Measurements from ENCODE around the gene MRPL42. TPM values are rescaled to one million over a fixed set of nuclear protein-coding genes. Genes with fewer than 3 reads are reported as not detected.

The MRPL42 gene
- total and polyA plus RNA-seq, 2 of the 4 experiments (the other 2 are of a cell fraction): 64.2 to 90.7 TPM

DNA sequence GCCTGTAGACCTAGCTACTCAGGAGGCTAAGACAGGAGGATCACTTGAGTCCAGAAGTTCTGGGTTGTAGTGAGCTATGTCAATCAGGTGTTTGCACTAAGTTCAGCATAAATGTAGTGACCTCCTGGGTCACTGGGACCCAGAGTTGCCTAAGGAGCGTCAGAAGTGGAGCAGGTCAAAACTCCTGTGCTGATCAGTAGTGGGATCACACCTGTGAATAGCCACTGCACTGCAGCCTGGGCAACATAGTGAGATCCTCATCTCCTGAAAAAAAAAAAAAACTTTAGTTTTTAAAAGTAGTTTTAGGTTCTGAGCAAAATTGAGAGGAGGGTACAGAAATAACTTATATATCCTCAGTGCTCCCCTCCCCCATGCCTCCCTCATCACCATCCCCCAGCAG lies 42.2 kb downstream of the MRPL42 start:
- no peak overlapping the region for H2AK9ac ChIP-seq (replicated peaks; ENCODE audit: low read depth, low read length, poor library complexity)
- no peak overlapping the region for H3K4me3 ChIP-seq (ENCODE audit: insufficient read depth, low read depth, low read length)
- intact Hi-C loops (cut with micrococcal nuclease) (loop anchor here (10.0 kb wide), 1 partner anchor 175 kb away; no protein-coding TSS in a partner anchor), dilution Hi-C loops (cut with HindIII; ENCODE audit: low sequenced_read_pairs, unreplicated experiment) (no loop called here), in situ Hi-C loops (cut with MboI; ENCODE audit: low sequenced_read_pairs) (loop anchor here (10.0 kb wide), 1 partner anchor 245 kb away; no protein-coding TSS in a partner anchor)
- H2BK20ac ChIP-seq (ENCODE audit: low read depth, low read length): no peak overlapping the region
- BruUV-seq (replicated peaks): no TSS peak
- no peak overlapping the region for H3K27ac ChIP-seq (ENCODE audit: insufficient read depth, low read length)
- no CpG with 5 or more reads among the region's 1 CpG for WGBS, 2 experiments (ENCODE audit: extremely low coverage in 2 of 2, insufficient read length in 1 of 2)
- H2BK5ac ChIP-seq (ENCODE audit: low read depth, low read length, poor library complexity, severe bottlenecking): no peak overlapping the region
- H2AK5ac ChIP-seq (ENCODE audit: low read depth, low read length): no peak overlapping the region
- H3K9ac ChIP-seq (ENCODE audit: low read depth, low read length): no peak overlapping the region
- POLR2A ChIA-PET (ENCODE audit: unreplicated experiment): no interaction called here
- no peak overlapping the region for H3K4ac ChIP-seq (ENCODE audit: low read depth, low read length)
- DNase-seq (no peak), ATAC-seq (ENCODE audit: low read depth) (no peak)
- no peaks in the 10 kb centered on the region for H3K27me3 ChIP-seq (ENCODE audit: control insufficient read depth, insufficient read depth, low read length)
- no peak overlapping the region for H4K5ac ChIP-seq (ENCODE audit: low read depth, low read length)
- no peak overlapping the region for H3K23ac ChIP-seq (ENCODE audit: low read depth, low read length)
- H4K20me1 ChIP-seq (ENCODE audit: insufficient read depth, low read length): no peaks in the 10 kb centered on the region
- H3K36me3 ChIP-seq (ENCODE audit: control insufficient read depth, insufficient read depth, low read length): no peaks in the 10 kb centered on the region; the same call in 1 of the 2 replicates
- H3K18ac ChIP-seq (ENCODE audit: low read depth, low read length): no peak overlapping the region
- no peak overlapping the region for H4K8ac ChIP-seq (ENCODE audit: low read depth in 2 of 2, low read length in 2 of 2)
- H3K14ac ChIP-seq (replicated peaks; ENCODE audit: low read depth, low read length): no peak overlapping the region
- H3K56ac ChIP-seq (ENCODE audit: extremely low read depth, insufficient read depth, low read length): no peak overlapping the region
- TF ChIP-seq MXI1 (IDR thresholded peaks at IDR 0.05; ENCODE audit: borderline replicate concordance, low read depth, low read length) (no peak), NFE2L2 (IDR thresholded peaks at IDR 0.05; ENCODE audit: low read depth, low read length) (no peak), MAZ (IDR thresholded peaks at IDR 0.05; ENCODE audit: borderline replicate concordance, low read depth, low read length) (no peak), RFX5 (IDR thresholded peaks at IDR 0.05; ENCODE audit: low read depth, low read length) (no peak), CEBPB (IDR thresholded peaks at IDR 0.05; ENCODE audit: low read depth, low read length) (no peak), MAFK (IDR thresholded peaks at IDR 0.05; ENCODE audit: low read depth, low read length) (no peak), BHLHE40 (IDR thresholded peaks at IDR 0.05; ENCODE audit: low read depth, low read length) (no peak), RAD21 (IDR thresholded peaks at IDR 0.05; ENCODE audit: low read length) (no peak), CHD1 (IDR thresholded peaks at IDR 0.05; ENCODE audit: low read depth, low read length) (no peak), SMC3 (IDR thresholded peaks at IDR 0.05; ENCODE audit: low read depth, low read length) (no peak)
- TF ChIP-seq, protein P1, sequence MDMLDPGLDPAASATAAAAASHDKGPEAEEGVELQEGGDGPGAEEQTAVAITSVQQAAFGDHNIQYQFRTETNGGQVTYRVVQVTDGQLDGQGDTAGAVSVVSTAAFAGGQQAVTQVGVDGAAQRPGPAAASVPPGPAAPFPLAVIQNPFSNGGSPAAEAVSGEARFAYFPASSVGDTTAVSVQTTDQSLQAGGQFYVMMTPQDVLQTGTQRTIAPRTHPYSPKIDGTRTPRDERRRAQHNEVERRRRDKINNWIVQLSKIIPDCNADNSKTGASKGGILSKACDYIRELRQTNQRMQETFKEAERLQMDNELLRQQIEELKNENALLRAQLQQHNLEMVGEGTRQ (IDR thresholded peaks at IDR 0.05; ENCODE audit: low read depth, low read length): no peak
- TF ChIP-seq, protein P2, sequence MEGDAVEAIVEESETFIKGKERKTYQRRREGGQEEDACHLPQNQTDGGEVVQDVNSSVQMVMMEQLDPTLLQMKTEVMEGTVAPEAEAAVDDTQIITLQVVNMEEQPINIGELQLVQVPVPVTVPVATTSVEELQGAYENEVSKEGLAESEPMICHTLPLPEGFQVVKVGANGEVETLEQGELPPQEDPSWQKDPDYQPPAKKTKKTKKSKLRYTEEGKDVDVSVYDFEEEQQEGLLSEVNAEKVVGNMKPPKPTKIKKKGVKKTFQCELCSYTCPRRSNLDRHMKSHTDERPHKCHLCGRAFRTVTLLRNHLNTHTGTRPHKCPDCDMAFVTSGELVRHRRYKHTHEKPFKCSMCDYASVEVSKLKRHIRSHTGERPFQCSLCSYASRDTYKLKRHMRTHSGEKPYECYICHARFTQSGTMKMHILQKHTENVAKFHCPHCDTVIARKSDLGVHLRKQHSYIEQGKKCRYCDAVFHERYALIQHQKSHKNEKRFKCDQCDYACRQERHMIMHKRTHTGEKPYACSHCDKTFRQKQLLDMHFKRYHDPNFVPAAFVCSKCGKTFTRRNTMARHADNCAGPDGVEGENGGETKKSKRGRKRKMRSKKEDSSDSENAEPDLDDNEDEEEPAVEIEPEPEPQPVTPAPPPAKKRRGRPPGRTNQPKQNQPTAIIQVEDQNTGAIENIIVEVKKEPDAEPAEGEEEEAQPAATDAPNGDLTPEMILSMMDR (conservative IDR thresholded peaks at IDR 0.05; ENCODE audit: low read depth, low read length): no peak
- TF ChIP-seq, protein P3, sequence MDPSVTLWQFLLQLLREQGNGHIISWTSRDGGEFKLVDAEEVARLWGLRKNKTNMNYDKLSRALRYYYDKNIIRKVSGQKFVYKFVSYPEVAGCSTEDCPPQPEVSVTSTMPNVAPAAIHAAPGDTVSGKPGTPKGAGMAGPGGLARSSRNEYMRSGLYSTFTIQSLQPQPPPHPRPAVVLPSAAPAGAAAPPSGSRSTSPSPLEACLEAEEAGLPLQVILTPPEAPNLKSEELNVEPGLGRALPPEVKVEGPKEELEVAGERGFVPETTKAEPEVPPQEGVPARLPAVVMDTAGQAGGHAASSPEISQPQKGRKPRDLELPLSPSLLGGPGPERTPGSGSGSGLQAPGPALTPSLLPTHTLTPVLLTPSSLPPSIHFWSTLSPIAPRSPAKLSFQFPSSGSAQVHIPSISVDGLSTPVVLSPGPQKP (IDR thresholded peaks at IDR 0.05; ENCODE audit: borderline replicate concordance, low read depth, low read length): no peak
- H2BK15ac ChIP-seq (ENCODE audit: low read depth, low read length): no peak overlapping the region
- 0 out of 2 replicates have a peak, but pooled peaks cover 1% of the 10 kb centered on the region for H3K4me1 ChIP-seq (ENCODE audit: control insufficient read depth, insufficient read depth, low read length)
- H4K91ac ChIP-seq (ENCODE audit: insufficient read depth, low read depth, low read length): no peak overlapping the region
- H3K79me1 ChIP-seq (ENCODE audit: low read depth in 1 of 2, low read length in 2 of 2): peaks cover 2 to 3% of the 10 kb centered on the region in 2 experiments; a peak in 1 of 4 replicates
- no peak overlapping the region for H3K4me2 ChIP-seq (ENCODE audit: low read depth, low read length)
- H2BK120ac ChIP-seq (ENCODE audit: low read depth, low read length): no peak overlapping the region
- H3K9me3 ChIP-seq (ENCODE audit: control insufficient read depth, insufficient read depth, low read length): no peaks in the 10 kb centered on the region
- H2AFZ ChIP-seq (replicated peaks; ENCODE audit: low read length, poor library complexity): no peak overlapping the region
- CTCF ChIA-PET: interaction anchor here (1.3 kb wide), 1 partner anchor 60 kb away, joined by 4 read pairs; no protein-coding TSS in a partner anchor
- H3K9me1 ChIP-seq (ENCODE audit: insufficient read depth, low read length): no peaks in the 10 kb centered on the region
